Stomach smooth muscle (tissue), 2 donors: ENCODE results near the gene GLCE.
A peak's percentile ranks its signal among the peaks of the same experiment; 100 is the strongest.
"Not testable (repeated sequence)": the region's sequence is repeated elsewhere in the genome, so short reads cannot be mapped to it uniquely, and the experiment has no call there.

Experiments used
- H3K27ac ChIP-seq: one replicate; pipeline ENCODE4 v1.7.0; 2013; ENCODE audit warnings: mild to moderate bottlenecking, low read length, inconsistent platforms
- H3K27me3 ChIP-seq, 2 donors: one replicate each; pipeline ENCODE4 v1.7.0; 2013; ENCODE audit warnings: low read length in 2 of 2; ENCODE audit not compliant: insufficient read depth in 2 of 2, control insufficient read depth in 1 of 2
- H3K36me3 ChIP-seq, 2 donors: one replicate each; pipeline ENCODE4 v1.7.0; 2013; ENCODE audit warnings: low read length in 2 of 2; ENCODE audit not compliant: control insufficient read depth in 2 of 2, insufficient read depth in 2 of 2
- H3K4me1 ChIP-seq: one replicate; pipeline ENCODE4 v1.7.0; 2013; ENCODE audit warnings: low read length; ENCODE audit not compliant: control insufficient read depth, insufficient read depth
- H3K4me3 ChIP-seq, 2 donors: one replicate each; pipeline ENCODE4 v1.7.0; 2013; ENCODE audit warnings: low read length in 2 of 2
- H3K9ac ChIP-seq, 2 donors: one replicate each; pipeline ENCODE4 v1.7.0; 2013; ENCODE audit warnings: low read length in 2 of 2, mild to moderate bottlenecking in 1 of 2
- H3K9me3 ChIP-seq, 2 donors: one replicate each; pipeline ENCODE4 v1.7.0; 2013; ENCODE audit warnings: low read length in 2 of 2; ENCODE audit not compliant: control insufficient read depth in 2 of 2
- donor health status: healthy.
- donor health status: Pancreatic carcinoma.

Gene GLCE

GRCh38 chr15:69298697-69299441 is 138.4 kb downstream of the GLCE start, which contains the start of gene PAQR5:
Gene PAQR5, plus strand, starts transcription at chr15:69298912. Its CDS starts 61,169 bp downstream, at chr15:69360081.
- Histone ChIP-seq H3K27me3 (peaks cover 22 to 39% of the 10 kb centered on the region in 2 donors), H3K9me3 (peaks cover 0 to 5% of the 10 kb centered on the region in 2 donors), H3K36me3 (no peaks in the 10 kb centered on the region), H3K27ac (no peak within 1 kb of the TSS), H3K9ac (no peak within 1 kb of the TSS), H3K4me3 (peak within 1 kb of the TSS; percentile 25 to 52), H3K4me1 (peaks cover 11% of the 10 kb centered on the region)

DNA sequence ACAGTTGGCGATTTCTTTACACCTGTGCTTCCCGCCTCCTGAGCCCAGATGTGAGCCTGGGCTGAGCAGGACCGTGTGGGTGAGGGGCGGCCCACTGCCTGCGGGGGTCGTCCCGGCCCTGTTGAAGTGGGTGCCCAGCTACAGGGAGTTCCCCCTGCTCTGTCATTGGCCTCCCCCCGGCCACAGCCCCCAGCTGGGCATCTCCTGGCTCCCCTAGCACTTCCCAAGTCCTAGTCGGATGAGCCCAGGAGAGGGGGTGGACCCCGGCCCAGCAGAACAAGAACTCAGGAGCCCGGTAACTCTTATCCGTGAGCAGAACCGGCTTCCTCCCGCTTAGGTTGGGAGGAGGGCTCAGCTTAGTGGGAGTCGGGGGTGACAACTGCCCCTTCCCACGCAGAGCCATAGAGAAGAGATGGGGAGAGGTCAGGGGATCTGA is 139.0 kb downstream of the GLCE start:
- Histone ChIP-seq H3K27me3 (peaks cover 22 to 39% of the 10 kb centered on the region in 2 donors), H3K36me3 (no peaks in the 10 kb centered on the region), H3K27ac (no peak overlapping the region), H3K4me3 (peak overlapping the region in 1 of 2 donors; percentile 8), H3K9me3 (peaks cover 0 to 5% of the 10 kb centered on the region in 2 donors), H3K9ac (no peak overlapping the region), H3K4me1 (peaks cover 11% of the 10 kb centered on the region)

DNA sequence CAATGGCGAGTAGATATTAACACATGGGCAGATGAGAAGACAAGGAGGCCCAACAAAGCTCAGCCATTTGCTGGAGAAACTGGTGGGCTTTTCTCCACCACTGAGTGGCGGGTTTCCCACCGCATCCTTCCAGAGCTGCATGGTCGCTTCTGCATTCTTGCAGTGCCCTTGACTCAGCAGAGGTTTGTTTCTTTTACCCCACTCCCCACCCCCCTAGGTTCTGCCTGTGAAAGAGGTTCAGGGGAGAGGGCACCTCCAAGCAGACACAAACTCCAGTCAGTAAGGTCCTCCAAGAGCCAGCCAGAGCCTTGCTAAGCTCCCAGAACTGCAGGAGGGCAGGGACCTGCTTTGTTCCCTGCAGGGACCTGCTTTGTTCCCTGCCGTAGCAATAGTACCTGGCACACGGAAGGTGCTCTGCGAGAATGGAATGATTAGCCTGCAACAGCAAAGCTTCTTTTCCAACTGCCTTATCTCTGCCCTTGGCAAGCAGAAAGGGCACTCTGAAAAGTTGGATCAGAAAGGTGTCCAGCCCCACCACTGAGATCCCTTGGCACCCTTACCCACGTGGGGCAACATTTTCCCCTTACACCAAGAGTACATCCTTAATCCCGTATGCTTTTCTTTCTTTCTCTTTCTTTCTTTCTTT is 139.6 kb downstream of the GLCE start:
- peaks cover 0 to 4% of the 10 kb centered on the region in 2 donors for H3K9me3 ChIP-seq
- no peak overlapping the region for H3K27ac ChIP-seq
- peaks cover 22 to 39% of the 10 kb centered on the region in 2 donors for H3K27me3 ChIP-seq
- H3K4me3 ChIP-seq = no peak overlapping the region
- no peak overlapping the region for H3K9ac ChIP-seq
- H3K4me1 ChIP-seq = peaks cover 11% of the 10 kb centered on the region
- H3K36me3 ChIP-seq = no peaks in the 10 kb centered on the region

DNA sequence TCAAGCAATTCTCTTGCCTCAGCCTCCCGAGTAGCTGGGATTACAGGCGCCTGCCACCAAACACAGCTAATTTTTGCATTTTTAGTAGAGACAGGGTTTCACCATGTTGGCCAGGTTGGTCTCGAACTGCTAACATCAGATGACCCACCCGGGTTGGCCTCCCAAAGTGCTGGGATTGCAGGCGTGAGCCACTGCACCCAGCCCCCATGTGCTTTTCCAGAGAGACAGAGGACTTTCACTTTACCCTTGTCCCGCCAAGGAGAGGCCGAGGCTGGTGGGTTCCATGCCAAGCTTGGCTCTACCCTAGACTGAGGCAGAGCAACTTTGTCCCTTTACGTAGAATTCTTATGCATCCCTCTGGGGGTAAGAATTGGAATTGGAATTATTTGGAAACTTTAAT is 140.7 kb downstream of the GLCE start:
- H3K9me3 ChIP-seq, H3K36me3 ChIP-seq, H3K27ac ChIP-seq, H3K4me3 ChIP-seq, H3K9ac ChIP-seq: not testable (repeated sequence)
- Histone ChIP-seq H3K27me3 (peaks cover 22 to 39% of the 10 kb centered on the region in 2 donors), H3K4me1 (peaks cover 11% of the 10 kb centered on the region)

DNA sequence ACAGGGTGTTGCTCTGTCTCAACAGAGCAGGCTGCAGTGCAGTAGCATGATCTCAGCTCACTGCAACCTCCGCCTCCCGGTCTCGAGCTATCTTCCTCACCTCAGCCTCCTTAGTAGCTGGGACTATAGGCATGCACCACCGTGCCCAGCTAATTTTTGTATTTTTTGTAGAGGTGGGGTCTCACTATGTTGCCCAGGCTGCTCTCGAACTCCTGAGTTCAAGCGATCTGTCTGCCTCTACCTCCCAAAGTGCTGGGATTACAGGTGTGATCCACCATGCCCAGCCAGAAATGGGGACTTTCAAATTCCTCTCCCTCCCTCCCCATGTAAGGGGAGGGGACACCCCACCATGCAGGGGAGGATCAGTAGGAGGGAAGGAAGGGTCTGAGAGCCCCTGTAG is 141.7 kb downstream of the GLCE start:
- peaks cover 18 to 36% of the 10 kb centered on the region in 2 donors for H3K27me3 ChIP-seq
- not testable (repeated sequence) for H3K27ac ChIP-seq

DNA sequence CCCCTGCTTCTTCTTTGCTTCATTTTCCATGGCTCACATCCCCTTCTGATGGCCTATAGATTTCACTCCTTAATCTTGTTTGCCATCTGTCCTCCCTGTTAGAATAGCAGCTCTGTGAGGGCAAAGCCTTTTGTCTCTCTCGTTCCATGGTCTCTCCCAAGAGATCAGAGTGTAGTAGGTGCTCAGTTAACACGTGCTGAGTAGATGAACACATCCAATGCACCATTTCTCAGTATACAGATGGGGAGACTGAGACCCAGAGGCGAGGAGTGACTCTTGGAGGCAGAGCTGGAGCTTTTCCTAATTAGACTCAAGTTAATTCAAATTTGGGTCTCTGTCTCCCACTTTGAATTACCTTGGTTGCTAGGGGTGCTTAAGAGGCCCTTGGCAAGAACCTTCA is 142.5 kb downstream of the GLCE start:
- Histone ChIP-seq H3K27ac (no peak overlapping the region), H3K36me3 (no peaks in the 10 kb centered on the region), H3K9ac (no peak overlapping the region), H3K4me3 (no peak overlapping the region), H3K27me3 (peaks cover 19 to 32% of the 10 kb centered on the region in 2 donors), H3K4me1 (peaks cover 11% of the 10 kb centered on the region), H3K9me3 (peaks cover 0 to 3% of the 10 kb centered on the region in 2 donors)

More for the DNA sequence above, 141.7 kb downstream of the GLCE start:
- H3K9me3 ChIP-seq, H3K36me3 ChIP-seq, H3K9ac ChIP-seq, H3K4me3 ChIP-seq: not testable (repeated sequence)
- peaks cover 11% of the 10 kb centered on the region for H3K4me1 ChIP-seq

DNA sequence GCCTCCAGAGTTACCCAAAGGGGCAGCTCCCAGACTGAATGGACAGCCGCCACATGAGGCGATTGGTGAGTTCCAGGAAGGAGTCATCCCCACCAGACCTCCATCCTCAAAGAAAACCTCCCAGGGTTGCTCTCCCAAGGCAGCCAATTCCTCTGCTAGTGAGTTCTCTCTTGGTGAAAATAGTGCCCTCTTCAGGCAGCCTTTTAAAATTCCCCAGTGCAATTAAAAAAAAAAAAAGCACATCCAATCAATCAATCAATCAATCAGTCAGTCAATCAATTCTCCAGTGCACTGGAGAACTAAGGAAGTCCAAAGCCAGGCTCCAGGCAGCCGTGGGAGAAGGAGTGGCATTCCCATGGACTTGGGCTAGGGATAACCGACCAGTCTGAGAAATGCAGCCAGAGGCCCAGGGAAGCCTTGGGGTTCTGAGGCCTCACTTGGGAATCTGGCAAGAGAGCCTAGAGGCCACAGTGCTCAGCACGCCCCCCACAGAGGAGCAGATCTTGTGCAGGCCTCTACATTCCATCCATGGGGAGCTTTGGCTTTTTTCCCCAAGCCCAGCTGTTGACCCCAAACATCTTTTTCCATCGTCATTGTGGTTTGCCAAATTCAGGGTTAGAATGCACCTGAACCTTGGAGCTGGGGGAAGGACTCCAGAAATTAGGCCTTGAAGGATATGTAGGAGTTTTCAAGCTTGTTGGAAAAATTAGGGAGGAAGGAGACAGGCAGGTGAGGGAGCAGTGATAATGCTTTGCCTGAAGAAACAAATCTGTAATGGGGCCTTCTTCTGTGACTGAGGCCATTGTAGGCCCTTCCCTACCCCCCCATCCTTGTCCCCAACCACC is 143.1 kb downstream of the GLCE start:
- H3K9ac ChIP-seq = no peak overlapping the region
- H3K4me3 ChIP-seq = no peak overlapping the region
- peaks cover 9% of the 10 kb centered on the region for H3K4me1 ChIP-seq
- H3K27me3 ChIP-seq = peaks cover 16 to 28% of the 10 kb centered on the region in 2 donors
- no peak overlapping the region for H3K27ac ChIP-seq
- H3K36me3 ChIP-seq = no peaks in the 10 kb centered on the region
- peaks cover 0 to 3% of the 10 kb centered on the region in 2 donors for H3K9me3 ChIP-seq

GRCh38 chr15:69304182-69304545 is 143.7 kb downstream of the GLCE start:
- H3K27ac ChIP-seq = no peak overlapping the region
- peaks cover 0 to 3% of the 10 kb centered on the region in 2 donors for H3K9me3 ChIP-seq
- H3K4me3 ChIP-seq = no peak overlapping the region
- H3K27me3 ChIP-seq = peaks cover 18 to 22% of the 10 kb centered on the region in 2 donors
- no peaks in the 10 kb centered on the region for H3K36me3 ChIP-seq
- peaks cover 4% of the 10 kb centered on the region for H3K4me1 ChIP-seq
- H3K9ac ChIP-seq = no peak overlapping the region

- Histone ChIP-seq H3K4me3 (no peak overlapping the region), H3K9ac (no peak overlapping the region), H3K27ac (no peak overlapping the region), H3K9me3 (peaks cover 0 to 3% of the 10 kb centered on the region in 2 donors), H3K36me3 (no peaks in the 10 kb centered on the region), H3K4me1 (no peaks in the 10 kb centered on the region), H3K27me3 (peaks cover 10 to 12% of the 10 kb centered on the region in 2 donors)
Measured at GRCh38 chr15:69305204-69305931, 144.9 kb downstream of the GLCE start.
